Measurements from ENCODE around the gene ACSS2.

GRCh38 chr20:34916774-34917354, 40.5 kb downstream of the ACSS2 start:
- TF ChIP-seq EZH2 (IDR thresholded peaks at IDR 0.05; ENCODE audit: insufficient read depth, low read length), result no peak
- TF ChIP-seq, protein P1, sequence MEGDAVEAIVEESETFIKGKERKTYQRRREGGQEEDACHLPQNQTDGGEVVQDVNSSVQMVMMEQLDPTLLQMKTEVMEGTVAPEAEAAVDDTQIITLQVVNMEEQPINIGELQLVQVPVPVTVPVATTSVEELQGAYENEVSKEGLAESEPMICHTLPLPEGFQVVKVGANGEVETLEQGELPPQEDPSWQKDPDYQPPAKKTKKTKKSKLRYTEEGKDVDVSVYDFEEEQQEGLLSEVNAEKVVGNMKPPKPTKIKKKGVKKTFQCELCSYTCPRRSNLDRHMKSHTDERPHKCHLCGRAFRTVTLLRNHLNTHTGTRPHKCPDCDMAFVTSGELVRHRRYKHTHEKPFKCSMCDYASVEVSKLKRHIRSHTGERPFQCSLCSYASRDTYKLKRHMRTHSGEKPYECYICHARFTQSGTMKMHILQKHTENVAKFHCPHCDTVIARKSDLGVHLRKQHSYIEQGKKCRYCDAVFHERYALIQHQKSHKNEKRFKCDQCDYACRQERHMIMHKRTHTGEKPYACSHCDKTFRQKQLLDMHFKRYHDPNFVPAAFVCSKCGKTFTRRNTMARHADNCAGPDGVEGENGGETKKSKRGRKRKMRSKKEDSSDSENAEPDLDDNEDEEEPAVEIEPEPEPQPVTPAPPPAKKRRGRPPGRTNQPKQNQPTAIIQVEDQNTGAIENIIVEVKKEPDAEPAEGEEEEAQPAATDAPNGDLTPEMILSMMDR (IDR thresholded peaks at IDR 0.05; ENCODE audit: insufficient read depth, low read depth, low read length), result no peak
